NCI-H1048 (cell line): ENCODE data around the gene CHST8.
"Not testable (repeated sequence)": the region's sequence is repeated elsewhere in the genome, so short reads cannot be mapped to it uniquely, and the experiment has no call there.

Source experiments
- DNase-seq: peaks from one replicate; lab custom pipeline; 2025; lab: John Stamatoyannopoulos, UW

CHST8 gene

DNA sequence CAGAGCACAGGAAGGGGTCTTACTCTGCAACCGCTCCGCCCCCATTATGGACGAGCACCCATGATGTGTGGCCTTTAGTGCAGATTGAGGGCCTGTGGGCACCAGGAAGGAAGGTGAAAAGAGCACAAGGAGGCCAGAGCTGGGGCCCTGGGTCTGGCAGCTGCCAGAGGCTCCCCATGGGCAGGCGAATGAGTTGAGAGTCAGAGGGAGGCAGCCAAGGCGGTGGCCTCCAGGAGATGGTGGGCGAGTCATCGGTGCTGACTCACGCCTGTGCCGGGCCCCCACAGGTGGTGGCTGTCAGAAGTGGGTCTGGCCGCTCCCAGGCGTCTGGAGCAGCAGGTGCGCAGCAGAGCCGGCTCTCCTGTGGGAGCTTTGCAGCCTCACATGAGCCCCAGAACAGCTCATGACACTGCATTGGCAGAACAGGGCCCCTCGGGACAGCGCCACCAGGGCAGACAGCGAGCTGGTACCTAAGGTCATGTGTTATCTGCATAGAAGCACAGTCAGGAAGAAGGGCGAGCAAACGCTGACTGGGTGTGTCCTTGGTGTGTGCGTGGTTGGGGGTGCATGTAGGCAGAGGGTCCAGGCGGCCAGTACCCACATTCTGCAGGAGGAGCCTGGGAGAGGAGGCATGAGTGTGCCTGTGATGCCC lies 68.8 kb downstream of the CHST8 start:
- DNase-seq = no peak

DNA sequence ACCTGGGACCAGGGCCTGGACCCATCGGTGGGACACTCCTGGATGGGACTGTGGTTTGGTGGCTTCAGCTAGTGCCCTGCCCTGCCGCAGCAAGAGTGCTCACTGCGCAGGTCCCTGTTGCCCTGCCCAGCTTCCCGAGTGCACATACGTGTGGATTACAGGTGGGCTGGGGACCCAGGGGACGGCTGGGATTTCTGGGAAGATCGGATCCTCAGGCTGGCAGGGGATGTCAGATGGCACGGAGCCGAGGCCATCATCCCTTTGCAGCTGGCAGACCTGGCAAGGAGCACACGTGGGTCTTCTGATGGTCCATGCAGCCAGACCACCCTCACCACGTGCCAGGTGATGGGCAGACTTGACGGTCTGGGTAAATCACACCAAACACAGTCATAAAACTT lies 69.3 kb downstream of the CHST8 start:
- no peak for DNase-seq

GRCh38 chr19:33691736-33692135 lies 70.0 kb downstream of the CHST8 start:
- no peak for DNase-seq

DNA sequence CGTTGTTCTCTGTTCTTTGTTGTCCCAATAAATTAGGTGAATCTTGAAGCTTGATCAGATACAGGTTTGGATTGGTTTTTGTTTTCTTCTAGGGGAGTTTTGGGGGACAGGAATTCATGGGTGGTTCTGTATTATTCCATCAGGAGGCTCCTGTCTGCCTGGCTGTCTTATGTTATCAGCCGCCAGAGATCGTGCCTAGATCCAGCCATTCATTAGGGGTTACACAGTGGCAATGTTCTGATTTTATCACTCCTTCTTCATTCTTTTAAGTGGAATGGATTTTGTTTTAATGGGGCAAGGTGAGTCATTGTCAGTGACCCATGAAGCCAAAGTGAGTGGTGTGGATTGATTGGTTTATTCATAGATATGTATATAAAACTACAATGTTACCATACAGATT lies 71.9 kb downstream of the CHST8 start:
- DNase-seq = no peak

GRCh38 chr19:33695547-33695946 lies 73.8 kb downstream of the CHST8 start:
- DNase-seq = not testable (repeated sequence)

DNA sequence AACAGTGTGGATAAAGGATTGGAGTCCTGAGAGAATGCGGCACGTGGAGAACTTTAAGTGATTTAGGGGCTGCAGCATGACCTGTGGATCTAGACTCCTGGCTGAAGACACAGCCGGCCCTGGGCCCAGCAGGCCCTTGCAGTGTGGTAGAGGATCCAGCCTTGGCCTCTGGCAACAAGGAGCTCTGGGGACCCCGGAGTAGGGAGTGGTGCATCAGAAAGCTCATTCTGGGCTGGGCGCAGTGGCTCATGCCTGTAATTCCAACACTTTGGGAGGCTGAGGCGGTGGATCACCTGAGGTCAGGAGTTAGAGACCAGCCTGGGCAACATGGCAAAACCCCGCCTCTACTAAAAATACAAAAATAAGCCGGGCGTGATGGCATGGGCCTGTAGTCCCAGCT lies 76.0 kb downstream of the CHST8 start:
- DNase-seq = no peak

DNA sequence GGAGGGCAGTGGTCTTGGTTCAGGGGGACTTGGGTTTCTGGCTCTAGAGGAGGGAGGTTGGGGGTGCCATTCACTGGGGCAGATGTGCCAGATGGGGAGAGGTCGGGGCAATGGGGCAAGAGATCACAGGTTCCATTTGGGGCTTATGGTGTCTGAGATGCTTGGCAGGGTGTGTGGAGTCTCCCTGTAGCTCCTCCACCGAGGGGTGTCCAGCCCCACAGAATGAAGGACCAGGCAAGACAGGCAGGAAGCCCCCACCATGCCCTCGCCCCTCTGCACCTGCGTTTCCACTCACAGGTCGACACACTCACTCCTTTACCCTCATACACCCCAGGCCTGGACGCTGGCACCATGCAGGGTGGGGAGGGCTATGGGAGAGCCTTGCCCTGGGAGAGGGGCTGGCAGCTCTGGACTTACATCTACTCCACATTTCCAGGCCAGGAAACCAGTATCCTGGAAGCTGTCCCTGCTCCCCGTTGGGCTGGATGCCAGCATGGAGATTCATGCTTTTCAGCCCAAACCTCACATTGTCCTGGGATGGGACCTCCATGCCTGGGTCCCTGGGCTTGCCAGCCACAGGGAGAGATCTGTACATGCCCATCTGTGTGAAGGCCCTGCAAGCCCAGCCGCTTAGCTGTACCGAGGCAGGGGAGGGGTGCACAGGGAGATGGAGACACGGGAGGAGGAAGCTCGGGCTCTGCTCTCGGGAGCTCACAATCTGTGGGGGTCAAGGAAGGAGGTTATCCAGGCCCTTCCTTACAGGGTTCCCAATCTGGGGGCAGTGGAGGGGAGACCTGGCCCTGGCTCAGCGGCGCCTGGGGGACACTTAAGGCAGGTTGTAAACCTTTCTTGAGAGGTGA lies 77.1 kb downstream of the CHST8 start:
- DNase-seq = no peak

- no peak for DNase-seq
Measured at GRCh38 chr19:33699754-33700407, 78.1 kb downstream of the CHST8 start.

GRCh38 chr19:33700408-33701013 lies 78.8 kb downstream of the CHST8 start:
- no peak for DNase-seq

DNA sequence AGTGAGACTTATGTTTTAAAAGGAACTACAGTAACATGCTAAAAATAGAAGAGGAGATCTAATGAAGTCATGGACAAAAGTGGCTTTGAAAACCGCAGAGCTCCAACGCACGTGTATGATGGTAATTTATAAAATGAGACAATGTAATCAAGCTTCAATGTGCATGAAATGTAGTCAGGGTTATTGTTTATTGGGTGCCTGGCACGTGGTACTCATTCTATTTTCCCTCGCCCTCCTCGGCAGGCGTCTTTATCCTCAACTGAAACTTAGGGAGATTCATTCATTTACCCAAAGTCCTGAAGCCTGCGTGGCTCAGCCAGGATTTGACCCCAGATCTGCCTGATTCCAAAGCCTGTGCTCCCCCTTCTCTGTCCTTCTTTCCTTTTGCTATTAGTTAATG lies 79.8 kb downstream of the CHST8 start:
- DNase-seq = no peak

- DNase-seq = no peak
Measured at GRCh38 chr19:33702606-33703437, 81.1 kb downstream of the CHST8 start.

- no peak for DNase-seq
Measured at GRCh38 chr19:33703438-33703750, 81.6 kb downstream of the CHST8 start.

DNA sequence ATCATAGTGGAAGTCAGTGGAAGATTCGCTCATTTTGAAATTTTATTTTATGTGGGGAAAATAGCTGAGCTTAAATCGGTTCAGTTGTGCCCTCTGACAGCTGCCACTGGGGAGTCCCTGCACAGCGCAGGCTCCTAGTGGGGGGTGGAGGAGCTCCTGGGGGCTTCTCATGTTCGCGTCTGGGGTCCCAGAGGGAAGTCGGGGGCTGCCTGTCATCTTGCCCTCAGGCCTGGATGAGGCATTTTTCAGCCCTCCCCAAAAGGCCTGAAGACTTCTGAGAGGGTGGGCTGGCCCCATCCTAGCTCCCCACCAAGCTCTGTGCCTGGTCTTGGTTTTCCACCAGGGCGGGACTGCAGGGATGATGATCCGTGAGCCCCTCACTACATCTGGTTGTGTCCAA lies 82.1 kb downstream of the CHST8 start:
- no peak for DNase-seq

- DNase-seq = no peak
Measured at GRCh38 chr19:33704271-33704670, 82.5 kb downstream of the CHST8 start.

- DNase-seq = no peak
Measured at GRCh38 chr19:33705090-33705847, 83.5 kb downstream of the CHST8 start.

DNA sequence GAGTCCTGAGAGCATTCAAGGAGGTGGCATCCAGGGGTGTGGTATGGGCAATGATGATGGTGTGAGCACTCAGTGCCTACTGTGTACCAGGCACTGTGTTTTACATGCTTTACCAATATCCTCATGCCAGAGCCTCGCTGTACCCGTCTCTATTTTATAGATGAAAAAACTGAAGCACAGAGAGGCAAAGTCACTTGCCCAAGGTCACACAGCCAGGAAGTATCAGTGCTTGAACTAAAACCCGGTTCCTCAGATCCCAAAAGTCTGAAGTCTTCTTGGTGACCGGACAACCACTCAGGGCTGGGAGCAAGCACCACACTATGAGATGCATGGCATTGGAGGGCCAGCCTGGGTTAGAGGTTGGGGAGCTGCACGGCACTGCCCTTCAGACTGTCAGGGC lies 84.1 kb downstream of the CHST8 start:
- DNase-seq = no peak

DNA sequence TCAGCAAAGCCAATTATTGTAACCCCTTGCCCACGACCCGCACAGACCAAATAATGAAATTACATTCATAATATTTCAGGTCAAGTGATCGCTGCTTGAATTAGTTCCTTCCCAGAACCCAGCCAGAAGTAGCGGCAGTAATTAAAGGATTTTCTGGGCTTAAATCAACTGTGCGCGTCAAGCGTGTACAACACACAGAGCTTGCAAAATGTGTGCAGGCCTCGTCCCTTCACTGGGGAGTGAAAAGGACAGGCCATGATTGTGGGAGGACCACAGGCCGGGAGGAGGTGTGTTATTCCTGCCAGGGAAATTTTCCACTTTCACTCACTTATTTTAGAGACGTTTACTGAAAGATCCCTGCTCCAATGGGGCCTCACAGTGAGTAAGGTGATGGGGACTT lies 84.9 kb downstream of the CHST8 start:
- DNase-seq = no peak

GRCh38 chr19:33712268-33712667 lies 90.5 kb downstream of the CHST8 start:
- no peak for DNase-seq

DNA sequence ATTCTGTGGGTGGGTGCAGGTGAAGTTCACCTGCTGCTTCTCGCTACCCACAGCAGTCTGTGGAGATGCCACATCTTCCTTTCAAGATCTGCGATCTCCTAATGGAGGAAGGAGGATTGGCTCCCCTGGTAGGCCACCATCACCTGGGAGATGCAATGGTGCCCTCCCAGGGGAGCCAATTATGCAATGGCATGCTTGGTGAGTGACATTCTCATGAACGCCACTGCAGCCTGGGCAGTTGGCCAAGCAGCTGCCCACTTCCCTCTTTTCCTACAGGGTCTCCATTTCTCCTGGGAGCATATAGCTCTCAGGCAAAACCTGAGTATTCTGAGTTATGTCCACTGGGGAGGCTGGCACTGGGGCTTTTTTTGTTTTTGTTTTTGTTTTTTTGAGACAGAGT lies 91.4 kb downstream of the CHST8 start:
- DNase-seq = no peak

DNA sequence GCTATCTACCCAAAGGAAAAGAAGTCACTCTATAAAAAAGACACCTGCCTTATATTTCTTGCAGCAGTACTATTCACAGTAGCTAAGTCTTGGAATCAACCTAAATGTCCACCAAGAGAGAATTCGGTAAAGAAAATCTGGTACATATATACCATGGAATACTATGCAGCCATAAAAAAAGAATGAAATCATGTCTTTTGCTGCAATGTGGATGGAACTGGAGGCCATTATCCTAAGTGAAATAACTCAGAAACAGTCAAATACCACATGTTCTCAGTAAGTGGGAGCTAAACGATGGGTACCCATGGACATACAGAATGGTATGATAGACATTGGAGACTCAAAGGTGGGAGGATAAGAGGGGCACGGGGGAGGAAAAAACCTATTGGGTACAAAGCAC lies 92.4 kb downstream of the CHST8 start:
- DNase-seq = no peak

DNA sequence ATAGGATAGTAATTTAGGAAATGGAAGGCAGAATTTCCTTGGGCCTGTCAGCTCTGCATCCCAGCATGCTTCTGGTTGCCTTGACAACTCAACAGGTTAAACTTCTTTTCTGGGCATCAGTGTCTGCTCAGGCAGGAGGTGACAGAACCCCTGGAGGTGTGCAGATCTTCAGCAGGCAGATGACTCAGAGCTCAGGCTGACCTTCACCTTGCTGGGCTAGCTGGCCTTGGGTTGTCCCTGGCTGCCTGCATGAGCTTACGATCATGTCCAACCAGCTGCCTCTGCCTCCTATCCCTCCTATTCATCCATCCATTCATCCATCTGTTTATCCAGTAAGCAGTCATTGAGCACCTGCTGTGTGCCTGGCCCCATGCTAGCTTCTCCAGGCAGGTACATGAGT lies 93.7 kb downstream of the CHST8 start:
- DNase-seq = no peak
